Fibroblast of the aortic adventitia (primary cell): ENCODE measurements around the gene NAP1L1. TPM values are rescaled to one million over a fixed set of nuclear protein-coding genes. Genes with fewer than 3 reads are reported as not detected.

Experiments used
- DNase-seq: peaks from one replicate; pipeline ENCODE4 v3.0.0-alpha.2; 2010; ENCODE audit warnings: low read depth
- H3K4me3 ChIP-seq: 2 replicates; pipeline ENCODE4 v1.5.1; 2011; ENCODE audit warnings: low read depth, mild to moderate bottlenecking, control low read depth, low read length, moderate library complexity
- CTCF ChIP-seq: IDR thresholded peaks from 2 replicates; pipeline ENCODE4 v1.5.1; 2011; ENCODE audit warnings: mild to moderate bottlenecking, low read length, control low read depth, inconsistent platforms; ENCODE audit not compliant: insufficient read depth
- total RNA-seq: library from RNA; depleted of rRNA; stranded (reverse); fragments of >200 nt; gene quantifications from 2 replicates; pipeline ENCODE4 v1.2.3, GENCODE V29; 2012; ENCODE audit warnings: low replicate concordance

The NAP1L1 gene
- total RNA-seq, 1 donor: 377 TPM

- DNase-seq: no peak
- H3K4me3 ChIP-seq: no peak overlapping the region
- no peak for TF ChIP-seq CTCF
Measured at GRCh38 chr12:76060111-76060510, 24.4 kb downstream of the NAP1L1 start.

- no peak for DNase-seq
- no peak overlapping the region for H3K4me3 ChIP-seq
- TF ChIP-seq CTCF: no peak
Measured at GRCh38 chr12:76057326-76057725, 27.2 kb downstream of the NAP1L1 start.

GRCh38 chr12:76055393-76055792 lies 29.1 kb downstream of the NAP1L1 start:
- no peak for TF ChIP-seq CTCF
- no peak overlapping the region for H3K4me3 ChIP-seq
- DNase-seq: no peak

GRCh38 chr12:76049575-76050251 lies 34.8 kb downstream of the NAP1L1 start:
- no peak overlapping the region for H3K4me3 ChIP-seq
- DNase-seq: no peak
- no peak for TF ChIP-seq CTCF

GRCh38 chr12:76047742-76048141 lies 36.7 kb downstream of the NAP1L1 start:
- no peak overlapping the region for H3K4me3 ChIP-seq
- no peak for DNase-seq
- no peak for TF ChIP-seq CTCF

- H3K4me3 ChIP-seq: no peak overlapping the region
- TF ChIP-seq CTCF: no peak
- no peak for DNase-seq
Measured at GRCh38 chr12:76047060-76047459, 37.4 kb downstream of the NAP1L1 start.

GRCh38 chr12:76043377-76043776 lies 41.1 kb downstream of the NAP1L1 start:
- no peak for DNase-seq
- H3K4me3 ChIP-seq: no peak overlapping the region
- TF ChIP-seq CTCF: no peak
